A673 (cell line): ENCODE results near the gene EXOC3.

Experiments used
- CTCF ChIP-seq: fragments of 300-800, 200-600 bp; sonication (generic); conservative IDR thresholded peaks from 2 replicates; pipeline ENCODE4 v1.5.1; 2017; ENCODE audit warnings: low read depth, mild to moderate bottlenecking, antibody characterized with exemption, low read length, moderate library complexity, mixed read lengths
- EZH2 ChIP-seq: fragments of 200-600 bp; sonication (generic); IDR thresholded peaks from 2 replicates; pipeline ENCODE4 v1.6.1; 2017; ENCODE audit warnings: borderline replicate concordance, low read depth, mild to moderate bottlenecking, mixed read lengths, antibody characterized with exemption, low read length; ENCODE audit not compliant: poor library complexity, severe bottlenecking

- no peak for TF ChIP-seq CTCF
- no peak for TF ChIP-seq EZH2
Observed at GRCh38 chr5:411728-412127, 31.2 kb upstream of the EXOC3 start.
